Adrenal gland (tissue), 12 donors: ENCODE data around the gene DOCK3. TPM values are rescaled to one million over a fixed set of nuclear protein-coding genes. Genes with fewer than 3 reads are reported as not detected.
A peak's percentile ranks its signal among the peaks of the same experiment; 100 is the strongest.

Experiments
- DNase-seq, 7 donors: peaks; one replicate each; pipeline ENCODE4 v3.0.0-alpha.2; 2019 to 2020
- H3K27ac ChIP-seq, 5 donors: fragments of 200-600 bp; sonication (generic) in 4 of 5; 1 replicate in 3 of 5; 2 replicates in 2 of 5; pipeline versions ENCODE4 v1.5.1 to v1.8.0; 2016 to 2020; ENCODE audit warnings: mild to moderate bottlenecking in 1 of 5
- H3K27me3 ChIP-seq: fragments of 200-600 bp; 2 replicates; pipeline ENCODE4 v1.8.0; 2021
- H3K36me3 ChIP-seq, 2 donors: fragments of 200-600 bp; replicated peaks in 1 of 2; 1 replicate in 1 of 2; 2 replicates in 1 of 2; pipeline versions ENCODE4 v1.5.1 to v1.8.0; 2018 to 2022
- H3K4me1 ChIP-seq, 2 donors: fragments of 200-600 bp; replicated peaks in 1 of 2; 1 replicate in 1 of 2; 2 replicates in 1 of 2; pipeline versions ENCODE4 v1.5.1 to v1.8.0; 2018 to 2021
- H3K4me3 ChIP-seq, 4 donors: fragments of 200-600 bp; sonication (generic) in 3 of 4; one replicate each; pipeline ENCODE4 v1.5.1; 2016 to 2018
- H3K9me3 ChIP-seq, 3 donors: fragments of 200-600 bp; sonication (generic) in 1 of 3; replicated peaks in 1 of 3; 1 replicate in 2 of 3; 2 replicates in 1 of 3; pipeline versions ENCODE4 v1.5.1 to v1.8.0; 2016 to 2021
- POLR2A ChIP-seq, 2 donors: fragments of 450-650 bp; IDR thresholded peaks; one replicate each; pipeline ENCODE4 v1.6.1; 2017; ENCODE audit warnings: antibody characterized with exemption in 2 of 2, mild to moderate bottlenecking in 2 of 2, moderate library complexity in 1 of 2
- WGBS, 4 donors: extraction: QIAGEN DNeasy Blood & Tissue Kit in 2 of 4; methylation state at CpG; one replicate each; pipeline versions ENCODE4 v1.1.5 to v1.1.7; 2013 to 2017; 5-methylcytosine and 5-hydroxymethylcytosine counted together
- intact Hi-C, 2 donors: fragments of 100-400 bp; cut with DNase I; formaldehyde crosslinking; loops; one replicate each; pipeline versions ENCODE4 v1.14.1 to v1.15.0; 2022 to 2023
- polyA plus RNA-seq, 3 donors: library from polyadenylated mRNA; stranded (reverse); fragments of 200-250 nt in 2 of 3; fragments of 350-450 nt in 1 of 3; fragmentation: Illumina TruSeq in 1 of 3; extraction: RNeasy Lipid Tissue Mini Kit (QIAGEN cat#74804) in 1 of 3; gene quantifications; one replicate each; pipeline ENCODE4 v1.2.3, GENCODE V29; 2013 to 2014
- total RNA-seq, 9 donors: library from RNA; depleted of rRNA in 4 of 9; stranded (reverse); fragments of >200 nt in 4 of 9; fragments of 120-200 nt in 1 of 9; fragmentation: NEBNext Ultra II Directional in 1 of 9; extraction: Animal tissue kit (Norgen Biotek cat#: 25700) in 1 of 9; gene quantifications; one replicate each; pipeline versions ENCODE4 v1.1.0 to v1.2.4, GENCODE V29; 2013 to 2023
- TF ChIP-seq, protein P1 (sequence below), 6 experiments: fragments of 450-650 bp in 4 of 6; fragments of 200-600 bp in 2 of 6; sonication (generic) in 1 of 6; IDR thresholded peaks; 1 replicate in 5 of 6; 2 replicates in 1 of 6; pipeline versions ENCODE4 v1.5.1 to v1.8.0; 2016 to 2021; ENCODE audit warnings: antibody characterized with exemption in 6 of 6, mild to moderate bottlenecking in 2 of 6, moderate library complexity in 1 of 6
- donor health status: healthy with polysubstance abuse.
- donor health status: Bipolar disorder and iron deficiency.
- donor health status: DM: yes; HTN: yes; CAD: no.
- donor health status: DM: no; HTN: no; CAD: no.
- donor health status: DM: no; HTN: no; CAD: no.
- donor health status: DM: yes; HTN: yes; CAD: no.

Gene DOCK3
- total and polyA plus RNA-seq, 12 donors, result 0.72 to 8.6 (median 2.9) TPM

GRCh38 chr3:51311055-51311454 is 636.3 kb downstream of the DOCK3 start:
- Histone ChIP-seq H3K27ac (no peak overlapping the region), H3K36me3 (no peaks in the 10 kb centered on the region), H3K27me3 (no peaks in the 10 kb centered on the region), H3K9me3 (no peaks in the 10 kb centered on the region), H3K4me1 (no peaks in the 10 kb centered on the region), H3K4me3 (no peak overlapping the region)
- intact Hi-C loops, result no loop called here
- WGBS, 4 donors, result 53 to 65% (median 60%) methylated on average over 1 of the region's 1 CpG
- TF ChIP-seq POLR2A (IDR thresholded peaks at IDR 0.05), result no peak
- TF ChIP-seq, protein P1, sequence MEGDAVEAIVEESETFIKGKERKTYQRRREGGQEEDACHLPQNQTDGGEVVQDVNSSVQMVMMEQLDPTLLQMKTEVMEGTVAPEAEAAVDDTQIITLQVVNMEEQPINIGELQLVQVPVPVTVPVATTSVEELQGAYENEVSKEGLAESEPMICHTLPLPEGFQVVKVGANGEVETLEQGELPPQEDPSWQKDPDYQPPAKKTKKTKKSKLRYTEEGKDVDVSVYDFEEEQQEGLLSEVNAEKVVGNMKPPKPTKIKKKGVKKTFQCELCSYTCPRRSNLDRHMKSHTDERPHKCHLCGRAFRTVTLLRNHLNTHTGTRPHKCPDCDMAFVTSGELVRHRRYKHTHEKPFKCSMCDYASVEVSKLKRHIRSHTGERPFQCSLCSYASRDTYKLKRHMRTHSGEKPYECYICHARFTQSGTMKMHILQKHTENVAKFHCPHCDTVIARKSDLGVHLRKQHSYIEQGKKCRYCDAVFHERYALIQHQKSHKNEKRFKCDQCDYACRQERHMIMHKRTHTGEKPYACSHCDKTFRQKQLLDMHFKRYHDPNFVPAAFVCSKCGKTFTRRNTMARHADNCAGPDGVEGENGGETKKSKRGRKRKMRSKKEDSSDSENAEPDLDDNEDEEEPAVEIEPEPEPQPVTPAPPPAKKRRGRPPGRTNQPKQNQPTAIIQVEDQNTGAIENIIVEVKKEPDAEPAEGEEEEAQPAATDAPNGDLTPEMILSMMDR (IDR thresholded peaks at IDR 0.05), result peak in 5 of 6 experiments; percentile 21 to 41 (median 34)
- no peak for DNase-seq

DNA sequence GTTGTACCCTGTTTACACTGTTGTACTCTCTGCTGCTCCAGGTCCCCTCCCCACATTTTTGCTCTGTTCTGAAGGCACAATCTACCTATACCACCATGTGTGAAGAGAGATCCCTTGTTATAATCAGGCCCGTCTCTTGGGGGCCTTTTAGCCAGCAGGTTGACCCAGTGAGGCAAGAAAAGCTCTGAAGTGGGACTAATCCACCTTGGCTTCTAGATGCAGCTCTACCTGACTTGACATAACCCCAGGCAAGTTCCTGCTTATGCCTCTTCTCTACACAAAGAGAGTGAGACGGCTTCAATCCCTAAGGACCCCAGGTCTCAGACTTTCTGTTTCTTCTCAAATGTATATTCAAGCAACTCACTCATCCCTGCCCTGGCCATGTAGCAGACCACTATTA is 653.5 kb downstream of the DOCK3 start:
- WGBS, 4 donors, result 86 to 97% (median 92%) methylated on average over 2 of the region's 2 CpGs
- intact Hi-C loops, result no loop called here

DNA sequence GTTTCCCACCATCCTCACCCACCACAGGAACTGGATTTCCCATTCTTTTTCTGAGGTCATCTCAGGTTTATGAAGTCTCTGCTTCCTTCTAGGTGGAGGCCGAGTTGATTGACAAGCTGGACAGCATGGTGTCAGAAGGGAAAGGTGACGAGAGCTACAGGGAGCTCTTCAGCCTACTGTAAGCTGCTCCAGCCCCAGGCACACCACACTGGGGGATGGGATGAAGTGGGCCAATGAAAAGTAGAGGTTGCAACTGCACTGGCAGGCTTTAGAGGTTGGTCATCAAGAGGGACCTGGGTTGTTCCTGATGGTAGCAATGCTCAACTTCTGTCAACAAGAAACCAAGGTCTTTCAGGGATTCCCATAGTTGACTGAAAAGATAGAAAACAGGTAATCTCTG is 655.3 kb downstream of the DOCK3 start:
- Histone ChIP-seq H3K4me3 (no peak overlapping the region), H3K9me3 (no peaks in the 10 kb centered on the region), H3K36me3 (no peaks in the 10 kb centered on the region), H3K27me3 (no peaks in the 10 kb centered on the region), H3K27ac (no peak overlapping the region), H3K4me1 (no peaks in the 10 kb centered on the region)
- intact Hi-C loops, result no loop called here
- TF ChIP-seq, protein P1 (IDR thresholded peaks at IDR 0.05), result no peak
- no peak for TF ChIP-seq POLR2A (IDR thresholded peaks at IDR 0.05)
- 76 to 94% (median 92%) methylated on average over 2 of the region's 2 CpGs for WGBS, 4 donors
- DNase-seq, result no peak

More for the DNA sequence above, 653.5 kb downstream of the DOCK3 start:
- Histone ChIP-seq H3K27me3 (no peaks in the 10 kb centered on the region), H3K4me3 (no peak overlapping the region), H3K9me3 (no peaks in the 10 kb centered on the region), H3K27ac (no peak overlapping the region), H3K4me1 (no peaks in the 10 kb centered on the region), H3K36me3 (no peaks in the 10 kb centered on the region)
- DNase-seq, result no peak
- TF ChIP-seq, protein P1 (IDR thresholded peaks at IDR 0.05), result no peak
- TF ChIP-seq POLR2A (IDR thresholded peaks at IDR 0.05), result no peak

GRCh38 chr3:51332156-51332555 is 657.4 kb downstream of the DOCK3 start:
- Histone ChIP-seq H3K4me1 (no peaks in the 10 kb centered on the region), H3K36me3 (no peaks in the 10 kb centered on the region), H3K4me3 (no peak overlapping the region), H3K9me3 (no peaks in the 10 kb centered on the region), H3K27me3 (no peaks in the 10 kb centered on the region), H3K27ac (no peak overlapping the region)
- no peak for TF ChIP-seq POLR2A (IDR thresholded peaks at IDR 0.05)
- TF ChIP-seq, protein P1 (IDR thresholded peaks at IDR 0.05), result no peak
- DNase-seq, result no peak
- intact Hi-C loops, result no loop called here
- 95 to 100% (median 100%) methylated on average over 1 of the region's 1 CpG for WGBS, 4 donors
